ENCODE measurements around the gene CRISPLD2.

Gene CRISPLD2

GRCh38 chr16:84836234-84836647 is 16.5 kb downstream of the CRISPLD2 start:
- peak; percentile 87 for TF ChIP-seq REST (tag by site-specific recombination; IDR thresholded peaks at IDR 0.05)
- TF ChIP-seq ZBTB17 (tag by site-specific recombination; IDR thresholded peaks at IDR 0.05), result peak; percentile 59; the same call in 1 of the 2 replicates
- TF ChIP-seq ZBTB11 (tag by site-specific recombination; conservative IDR thresholded peaks at IDR 0.05; ENCODE audit: low read depth), result no peak
- Histone ChIP-seq H3K9me3 (ENCODE audit: control insufficient read depth, insufficient read depth, low read depth, low read length) (no peaks in the 10 kb centered on the region), H3K36me3 (ENCODE audit: control insufficient read depth in 2 of 2, insufficient read depth in 1 of 2, low read length in 2 of 2) (no peaks in the 10 kb centered on the region), H3K27ac (ENCODE audit: extremely low read depth, low read depth, low read length) (no peak overlapping the region), H3K4me3 (ENCODE audit: low read depth, low read length) (no peak overlapping the region), H3K4me1 (ENCODE audit: control insufficient read depth, insufficient read depth, low read length) (no peaks in the 10 kb centered on the region)
- POLR2A ChIA-PET, result no interaction called here
- CTCF ChIA-PET, result no interaction called here

- no peaks in the 10 kb centered on the region for H3K9me3 ChIP-seq (ENCODE audit: control insufficient read depth, insufficient read depth, low read depth, low read length)
- no peak overlapping the region for H3K4me3 ChIP-seq (ENCODE audit: low read depth, low read length)
- POLR2A ChIA-PET, result no interaction called here
- no peak overlapping the region for H3K27ac ChIP-seq (ENCODE audit: extremely low read depth, low read depth, low read length)
- no peaks in the 10 kb centered on the region for H3K4me1 ChIP-seq (ENCODE audit: control insufficient read depth, insufficient read depth, low read length)
- CTCF ChIA-PET, result interaction anchor here (0.6 kb wide), 1 partner anchor 326 kb away, joined by 3 read pairs; no protein-coding TSS in a partner anchor
- H3K36me3 ChIP-seq (ENCODE audit: control insufficient read depth in 2 of 2, insufficient read depth in 1 of 2, low read length in 2 of 2), result no peaks in the 10 kb centered on the region
- TF ChIP-seq KLF16 (tag by site-specific recombination; IDR thresholded peaks at IDR 0.05) (no peak), ZXDB (tag by site-specific recombination; IDR thresholded peaks at IDR 0.05) (no peak), ZNF214 (tag by site-specific recombination; IDR thresholded peaks at IDR 0.05; ENCODE audit: borderline replicate concordance) (no peak), ZNF202 (tag by site-specific recombination; IDR thresholded peaks at IDR 0.05; ENCODE audit: borderline replicate concordance) (no peak), ZNF544 (tag by site-specific recombination; IDR thresholded peaks at IDR 0.05) (no peak), SP3 (tag by site-specific recombination; IDR thresholded peaks at IDR 0.05) (no peak), ZNF510 (tag by site-specific recombination; IDR thresholded peaks at IDR 0.05; ENCODE audit: insufficient replicate concordance) (no peak), PRDM2 (tag by site-specific recombination; IDR thresholded peaks at IDR 0.05; ENCODE audit: borderline replicate concordance) (no peak), ZNF211 (tag by site-specific recombination; IDR thresholded peaks at IDR 0.05; ENCODE audit: low read depth) (no peak), ZNF521 (tag by site-specific recombination; IDR thresholded peaks at IDR 0.05) (no peak), ZNF132 (tag by site-specific recombination; IDR thresholded peaks at IDR 0.05; ENCODE audit: borderline replicate concordance) (no peak), ZNF658 (tag by site-specific recombination; IDR thresholded peaks at IDR 0.05) (no peak), ZBTB20 (tag by site-specific recombination; IDR thresholded peaks at IDR 0.05) (no peak), ZBTB26 (tag by site-specific recombination; optimal IDR thresholded peaks at IDR 0.05) (no peak), ZNF2 (tag by site-specific recombination; IDR thresholded peaks at IDR 0.05) (no peak), SP7 (tag by site-specific recombination; IDR thresholded peaks at IDR 0.05) (no peak), ZSCAN4 (tag by site-specific recombination; IDR thresholded peaks at IDR 0.05) (no peak)
Measured at GRCh38 chr16:84836967-84837366, 17.2 kb downstream of the CRISPLD2 start.

Measured in HEK293 (cell line).